Keratinocyte (primary cell): ENCODE data around the gene IGFBP7. TPM values are rescaled to one million over a fixed set of nuclear protein-coding genes. Genes with fewer than 3 reads are reported as not detected.

ENCODE experiments used
- DNase-seq: peaks from one replicate; pipeline ENCODE4 v3.0.0-alpha.2; 2011; ENCODE audit warnings: low read depth, missing footprints, low spot score
- FAIRE-seq: peaks from 2 replicates; lab custom pipeline; 2011; peaks lifted over from hg19 to GRCh38; lab: Jason Lieb, UNC
- H2AFZ ChIP-seq: 2 replicates; pipeline ENCODE4 v1.6.0; 2012; ENCODE audit warnings: low read length, control low read depth, inconsistent platforms; ENCODE audit not compliant: control insufficient read depth
- H3K27ac ChIP-seq: 2 replicates; pipeline ENCODE4 v1.5.1; 2011; ENCODE audit warnings: low read length; ENCODE audit not compliant: control insufficient read depth, insufficient read depth
- H3K27me3 ChIP-seq: 3 replicates; pipeline ENCODE4 v1.6.0; 2011; ENCODE audit warnings: low read length; ENCODE audit not compliant: control insufficient read depth, insufficient read depth; ENCODE audit errors: extremely low read depth
- H3K36me3 ChIP-seq, 2 experiments: 2 replicates in 1 of 2; 3 replicates in 1 of 2; pipeline ENCODE4 v1.5.1; 2011; ENCODE audit warnings: low read length in 2 of 2, mild to moderate bottlenecking in 1 of 2; ENCODE audit not compliant: control insufficient read depth in 2 of 2, insufficient read depth in 2 of 2; ENCODE audit errors: extremely low read depth in 1 of 2
- H3K4me1 ChIP-seq: 3 replicates; pipeline ENCODE4 v1.5.1; 2011; ENCODE audit warnings: low read length; ENCODE audit not compliant: control insufficient read depth, insufficient read depth; ENCODE audit errors: extremely low read depth
- H3K4me2 ChIP-seq: 3 replicates; pipeline ENCODE4 v1.6.0; 2011; ENCODE audit warnings: low read depth, low read length; ENCODE audit not compliant: control insufficient read depth, insufficient read depth; ENCODE audit errors: extremely low read depth
- H3K4me3 ChIP-seq, 3 experiments: fragments of 200-600 bp in 1 of 3; sonication (generic) in 1 of 3; 2 replicates in 2 of 3; 3 replicates in 1 of 3; pipeline ENCODE4 v1.5.1; 2011 to 2016; ENCODE audit warnings: low read length in 3 of 3, mild to moderate bottlenecking in 3 of 3, control low read depth in 2 of 3, inconsistent platforms in 1 of 3, low read depth in 1 of 3, mixed read lengths in 1 of 3, mixed run types in 1 of 3, moderate library complexity in 1 of 3; ENCODE audit not compliant: control insufficient read depth in 2 of 3, insufficient read depth in 2 of 3; ENCODE audit errors: extremely low read depth in 1 of 3
- H3K79me2 ChIP-seq: 2 replicates; pipeline ENCODE4 v1.6.0; 2012; ENCODE audit warnings: low read length; ENCODE audit not compliant: control insufficient read depth, insufficient read depth
- H3K9ac ChIP-seq: 3 replicates; pipeline ENCODE4 v1.6.0; 2011; ENCODE audit warnings: low read length; ENCODE audit not compliant: control insufficient read depth, insufficient read depth; ENCODE audit errors: extremely low read depth
- H3K9me1 ChIP-seq: 3 replicates; pipeline ENCODE4 v1.6.0; 2011; ENCODE audit warnings: low read length; ENCODE audit not compliant: control insufficient read depth, insufficient read depth; ENCODE audit errors: extremely low read depth
- H3K9me3 ChIP-seq: 2 replicates; pipeline ENCODE4 v1.5.1; 2012; ENCODE audit warnings: low read depth, low read length; ENCODE audit not compliant: control insufficient read depth
- H4K20me1 ChIP-seq: 3 replicates; pipeline ENCODE4 v1.6.0; 2011; ENCODE audit warnings: low read length; ENCODE audit not compliant: control insufficient read depth, insufficient read depth; ENCODE audit errors: extremely low read depth
- EZH2 ChIP-seq: IDR thresholded peaks from one replicate; pipeline ENCODE4 v1.6.1; 2012; ENCODE audit warnings: inconsistent platforms, mild to moderate bottlenecking, low read length, moderate library complexity
- dilution Hi-C: fragments of 300-500 bp; cut with MboI; formaldehyde crosslinking; loops from one replicate; pipeline ENCODE4 v1.7.0; 2020; ENCODE audit warnings: low sequenced_read_pairs; ENCODE audit not compliant: extremely low pct_ligation_motif_present
- polyA plus RNA-seq, 5 experiments: library from polyadenylated mRNA; depleted of rRNA in 3 of 5; stranded (reverse) in 3 of 5; stranded (forward) in 1 of 5; unstranded in 1 of 5; fragments of >200 nt; gene quantifications; 1 replicate in 1 of 5; 2 replicates in 3 of 5; 3 replicates in 1 of 5; pipeline versions ENCODE4 v1.2.1 to v1.2.3, GENCODE V29; 2011 to 2012; ENCODE audit warnings: missing spikeins in 2 of 5, low read depth in 1 of 5, low replicate concordance in 1 of 5
- TF ChIP-seq, protein P1 (sequence below), 3 experiments: IDR thresholded peaks in 1 of 3; conservative IDR thresholded peaks in 1 of 3; optimal IDR thresholded peaks in 1 of 3; 2 replicates in 2 of 3; 3 replicates in 1 of 3; pipeline versions ENCODE3 to v1.5.1; 2011; ENCODE audit warnings: low read length in 3 of 3, mild to moderate bottlenecking in 3 of 3, moderate library complexity in 2 of 3, control low read depth in 1 of 3, inconsistent platforms in 1 of 3; ENCODE audit not compliant: insufficient read depth in 2 of 3; ENCODE audit errors: extremely low read depth in 1 of 3

The IGFBP7 gene
- polyA plus RNA-seq, 1 donor (not counting 4 experiments of a cell fraction or from before 2014, with no cell fraction given) = 413 TPM

DNA sequence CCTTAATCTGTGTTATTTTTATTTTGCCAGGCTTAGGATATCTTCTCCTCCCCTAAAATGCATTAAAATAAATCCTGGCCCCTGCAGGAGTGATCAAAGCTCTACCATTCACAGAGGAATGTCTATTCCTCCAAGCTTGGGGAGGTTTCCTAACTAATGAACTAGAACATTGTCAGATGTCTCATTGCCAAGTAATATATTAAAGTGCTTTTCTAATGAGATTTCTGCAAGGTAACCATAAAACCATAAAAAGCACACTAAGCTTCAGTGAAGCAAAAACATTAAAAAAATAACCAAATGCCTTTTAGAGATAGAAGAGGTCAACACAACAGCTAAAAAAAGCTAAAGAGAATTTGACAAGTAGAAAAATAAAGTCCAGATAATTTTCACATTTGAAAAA lies 34.8 kb downstream of the IGFBP7 start:
- Histone ChIP-seq H3K27me3 (no peaks in the 10 kb centered on the region), H3K79me2 (peaks cover 30% of the 10 kb centered on the region), H3K4me1 (peaks cover 70% of the 10 kb centered on the region), H3K9me1 (no peaks in the 10 kb centered on the region), H3K9me3 (no peaks in the 10 kb centered on the region), H3K9ac (no peak overlapping the region), H3K36me3 (peaks cover 1 to 8% of the 10 kb centered on the region in 2 experiments), H4K20me1 (no peaks in the 10 kb centered on the region), H2AFZ (no peak overlapping the region), H3K27ac (peak overlapping the region; percentile 78), H3K4me3 (no peak overlapping the region), H3K4me2 (peak overlapping the region; percentile 8)
- no peak for FAIRE-seq
- dilution Hi-C loops = no loop called here
- TF ChIP-seq, protein P1, sequence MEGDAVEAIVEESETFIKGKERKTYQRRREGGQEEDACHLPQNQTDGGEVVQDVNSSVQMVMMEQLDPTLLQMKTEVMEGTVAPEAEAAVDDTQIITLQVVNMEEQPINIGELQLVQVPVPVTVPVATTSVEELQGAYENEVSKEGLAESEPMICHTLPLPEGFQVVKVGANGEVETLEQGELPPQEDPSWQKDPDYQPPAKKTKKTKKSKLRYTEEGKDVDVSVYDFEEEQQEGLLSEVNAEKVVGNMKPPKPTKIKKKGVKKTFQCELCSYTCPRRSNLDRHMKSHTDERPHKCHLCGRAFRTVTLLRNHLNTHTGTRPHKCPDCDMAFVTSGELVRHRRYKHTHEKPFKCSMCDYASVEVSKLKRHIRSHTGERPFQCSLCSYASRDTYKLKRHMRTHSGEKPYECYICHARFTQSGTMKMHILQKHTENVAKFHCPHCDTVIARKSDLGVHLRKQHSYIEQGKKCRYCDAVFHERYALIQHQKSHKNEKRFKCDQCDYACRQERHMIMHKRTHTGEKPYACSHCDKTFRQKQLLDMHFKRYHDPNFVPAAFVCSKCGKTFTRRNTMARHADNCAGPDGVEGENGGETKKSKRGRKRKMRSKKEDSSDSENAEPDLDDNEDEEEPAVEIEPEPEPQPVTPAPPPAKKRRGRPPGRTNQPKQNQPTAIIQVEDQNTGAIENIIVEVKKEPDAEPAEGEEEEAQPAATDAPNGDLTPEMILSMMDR (optimal IDR thresholded peaks at IDR 0.05 in 1 of 3, IDR thresholded peaks at IDR 0.05 in 1 of 3, conservative IDR thresholded peaks at IDR 0.05 in 1 of 3; ENCODE audit: extremely low read depth in 1 of 3, insufficient read depth in 2 of 3, low read length in 3 of 3) = no peak
- no peak for TF ChIP-seq EZH2
- DNase-seq = no peak

DNA sequence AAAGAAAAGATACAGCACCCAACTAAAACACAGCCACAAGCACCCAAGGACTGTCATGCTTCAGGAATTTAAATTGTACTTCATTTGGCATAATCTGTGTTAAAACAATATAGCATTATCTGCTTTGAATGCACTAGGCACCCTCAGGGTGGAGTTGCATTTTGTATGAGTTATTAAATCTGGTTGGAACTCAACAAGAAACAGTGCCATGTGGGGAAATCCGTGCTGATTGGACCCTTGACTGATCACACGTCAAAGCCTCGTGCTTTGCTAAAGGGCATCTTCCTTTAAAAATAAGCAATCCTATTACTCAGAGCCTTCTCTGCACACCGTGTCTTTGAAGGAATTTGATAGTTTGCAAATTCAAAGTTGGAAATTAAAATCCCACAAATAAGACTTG lies 35.4 kb downstream of the IGFBP7 start:
- H3K36me3 ChIP-seq = peaks cover 1 to 8% of the 10 kb centered on the region in 2 experiments
- H3K9me1 ChIP-seq = no peaks in the 10 kb centered on the region
- H3K9ac ChIP-seq = peak overlapping the region; percentile 35
- H3K4me2 ChIP-seq = peak overlapping the region; percentile 43
- TF ChIP-seq, protein P1 (optimal IDR thresholded peaks at IDR 0.05 in 1 of 3, IDR thresholded peaks at IDR 0.05 in 1 of 3, conservative IDR thresholded peaks at IDR 0.05 in 1 of 3; ENCODE audit: extremely low read depth in 1 of 3, insufficient read depth in 2 of 3, low read length in 3 of 3) = no peak
- no peak for TF ChIP-seq EZH2
- no peaks in the 10 kb centered on the region for H3K9me3 ChIP-seq
- H3K4me1 ChIP-seq = peaks cover 67% of the 10 kb centered on the region
- no peak overlapping the region for H2AFZ ChIP-seq
- FAIRE-seq (peak; percentile 98), DNase-seq (peak; percentile 89)
- peak overlapping the region; percentile 78 for H3K27ac ChIP-seq
- peaks cover 30% of the 10 kb centered on the region for H3K79me2 ChIP-seq
- no peak overlapping the region for H3K4me3 ChIP-seq
- dilution Hi-C loops = no loop called here
- no peaks in the 10 kb centered on the region for H4K20me1 ChIP-seq
- H3K27me3 ChIP-seq = no peaks in the 10 kb centered on the region
